ENCODE measurements around the gene ZNF22.

Gene ZNF22

GRCh38 chr10:44955413-44956070, 45.2 kb upstream of the ZNF22 start:
- H3K27ac ChIP-seq (ENCODE audit: poor library complexity, severe bottlenecking) = no peak overlapping the region
- no peak overlapping the region for H3K4me3 ChIP-seq (ENCODE audit: severe bottlenecking)
- H3K36me3 ChIP-seq (ENCODE audit: low read depth) = no peaks in the 10 kb centered on the region
- DNase-seq (ENCODE audit: low spot score) = no peak
- no peaks in the 10 kb centered on the region for H3K4me1 ChIP-seq (ENCODE audit: insufficient read depth, poor library complexity, severe bottlenecking)
- ATAC-seq (ENCODE audit: low read depth) = no peak
- no peak for TF ChIP-seq CTCF (IDR thresholded peaks at IDR 0.05; ENCODE audit: poor library complexity, severe bottlenecking)
- H3K9me3 ChIP-seq (ENCODE audit: severe bottlenecking) = no peaks in the 10 kb centered on the region
- H3K27me3 ChIP-seq (ENCODE audit: insufficient read depth, poor library complexity, severe bottlenecking) = no peaks in the 10 kb centered on the region

- H3K36me3 ChIP-seq (ENCODE audit: low read depth) = no peaks in the 10 kb centered on the region
- H3K9me3 ChIP-seq (ENCODE audit: severe bottlenecking) = no peaks in the 10 kb centered on the region
- no peak for TF ChIP-seq CTCF (IDR thresholded peaks at IDR 0.05; ENCODE audit: poor library complexity, severe bottlenecking)
- no peak for ATAC-seq (ENCODE audit: low read depth)
- no peak overlapping the region for H3K4me3 ChIP-seq (ENCODE audit: severe bottlenecking)
- DNase-seq (ENCODE audit: low spot score) = no peak
- H3K27ac ChIP-seq (ENCODE audit: poor library complexity, severe bottlenecking) = no peak overlapping the region
- H3K27me3 ChIP-seq (ENCODE audit: insufficient read depth, poor library complexity, severe bottlenecking) = no peaks in the 10 kb centered on the region
- H3K4me1 ChIP-seq (ENCODE audit: insufficient read depth, poor library complexity, severe bottlenecking) = no peaks in the 10 kb centered on the region
Measured at GRCh38 chr10:44956226-44956625, 44.5 kb upstream of the ZNF22 start.

GRCh38 chr10:44956717-44957706, 43.7 kb upstream of the ZNF22 start:
- H3K27ac ChIP-seq (ENCODE audit: poor library complexity, severe bottlenecking) = no peak overlapping the region
- no peaks in the 10 kb centered on the region for H3K27me3 ChIP-seq (ENCODE audit: insufficient read depth, poor library complexity, severe bottlenecking)
- H3K9me3 ChIP-seq (ENCODE audit: severe bottlenecking) = no peaks in the 10 kb centered on the region
- H3K4me1 ChIP-seq (ENCODE audit: insufficient read depth, poor library complexity, severe bottlenecking) = no peaks in the 10 kb centered on the region
- no peak for ATAC-seq (ENCODE audit: low read depth)
- no peak overlapping the region for H3K4me3 ChIP-seq (ENCODE audit: severe bottlenecking)
- DNase-seq (ENCODE audit: low spot score) = no peak
- TF ChIP-seq CTCF (IDR thresholded peaks at IDR 0.05; ENCODE audit: poor library complexity, severe bottlenecking) = no peak
- H3K36me3 ChIP-seq (ENCODE audit: low read depth) = no peaks in the 10 kb centered on the region

GRCh38 chr10:44958196-44958897, 42.4 kb upstream of the ZNF22 start:
- no peak overlapping the region for H3K27ac ChIP-seq (ENCODE audit: poor library complexity, severe bottlenecking)
- H3K9me3 ChIP-seq (ENCODE audit: severe bottlenecking) = no peaks in the 10 kb centered on the region
- no peak for ATAC-seq (ENCODE audit: low read depth)
- no peaks in the 10 kb centered on the region for H3K36me3 ChIP-seq (ENCODE audit: low read depth)
- H3K27me3 ChIP-seq (ENCODE audit: insufficient read depth, poor library complexity, severe bottlenecking) = no peaks in the 10 kb centered on the region
- TF ChIP-seq CTCF (IDR thresholded peaks at IDR 0.05; ENCODE audit: poor library complexity, severe bottlenecking) = no peak
- no peaks in the 10 kb centered on the region for H3K4me1 ChIP-seq (ENCODE audit: insufficient read depth, poor library complexity, severe bottlenecking)
- H3K4me3 ChIP-seq (ENCODE audit: severe bottlenecking) = peak overlapping the region; percentile 79
- DNase-seq (ENCODE audit: low spot score) = no peak

All from RWPE2 (cell line).